ENCODE measurements around the gene ZNF136.

DNA sequence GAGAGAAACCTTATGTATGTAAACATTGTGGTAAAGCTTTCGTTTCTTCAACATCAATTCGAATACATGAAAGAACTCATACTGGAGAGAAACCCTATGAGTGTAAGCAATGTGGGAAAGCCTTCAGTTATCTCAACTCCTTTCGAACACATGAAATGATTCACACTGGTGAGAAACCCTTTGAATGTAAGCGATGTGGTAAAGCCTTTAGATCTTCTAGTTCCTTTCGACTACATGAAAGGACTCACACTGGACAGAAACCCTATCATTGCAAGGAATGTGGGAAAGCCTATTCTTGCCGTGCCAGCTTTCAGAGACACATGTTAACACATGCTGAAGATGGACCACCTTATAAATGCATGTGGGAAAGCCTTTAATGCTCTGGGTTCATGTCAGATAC lies 24.7 kb downstream of the ZNF136 start:
- TF ChIP-seq, protein P1, sequence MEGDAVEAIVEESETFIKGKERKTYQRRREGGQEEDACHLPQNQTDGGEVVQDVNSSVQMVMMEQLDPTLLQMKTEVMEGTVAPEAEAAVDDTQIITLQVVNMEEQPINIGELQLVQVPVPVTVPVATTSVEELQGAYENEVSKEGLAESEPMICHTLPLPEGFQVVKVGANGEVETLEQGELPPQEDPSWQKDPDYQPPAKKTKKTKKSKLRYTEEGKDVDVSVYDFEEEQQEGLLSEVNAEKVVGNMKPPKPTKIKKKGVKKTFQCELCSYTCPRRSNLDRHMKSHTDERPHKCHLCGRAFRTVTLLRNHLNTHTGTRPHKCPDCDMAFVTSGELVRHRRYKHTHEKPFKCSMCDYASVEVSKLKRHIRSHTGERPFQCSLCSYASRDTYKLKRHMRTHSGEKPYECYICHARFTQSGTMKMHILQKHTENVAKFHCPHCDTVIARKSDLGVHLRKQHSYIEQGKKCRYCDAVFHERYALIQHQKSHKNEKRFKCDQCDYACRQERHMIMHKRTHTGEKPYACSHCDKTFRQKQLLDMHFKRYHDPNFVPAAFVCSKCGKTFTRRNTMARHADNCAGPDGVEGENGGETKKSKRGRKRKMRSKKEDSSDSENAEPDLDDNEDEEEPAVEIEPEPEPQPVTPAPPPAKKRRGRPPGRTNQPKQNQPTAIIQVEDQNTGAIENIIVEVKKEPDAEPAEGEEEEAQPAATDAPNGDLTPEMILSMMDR (IDR thresholded peaks at IDR 0.05): no peak
- TF ChIP-seq NFYB (CRISPR knock-in tag; conservative IDR thresholded peaks at IDR 0.05; ENCODE audit: low read depth) (no peak), RELA (CRISPR knock-in tag; IDR thresholded peaks at IDR 0.05; ENCODE audit: borderline replicate concordance) (no peak), TCF7 (CRISPR knock-in tag; IDR thresholded peaks at IDR 0.05; ENCODE audit: low read depth) (no peak), ATF1 (CRISPR knock-in tag; IDR thresholded peaks at IDR 0.05) (no peak), NR2C2 (CRISPR knock-in tag; IDR thresholded peaks at IDR 0.05) (no peak), NR1H2 (CRISPR knock-in tag; IDR thresholded peaks at IDR 0.05) (no peak)
- TF ChIP-seq, protein P2, sequence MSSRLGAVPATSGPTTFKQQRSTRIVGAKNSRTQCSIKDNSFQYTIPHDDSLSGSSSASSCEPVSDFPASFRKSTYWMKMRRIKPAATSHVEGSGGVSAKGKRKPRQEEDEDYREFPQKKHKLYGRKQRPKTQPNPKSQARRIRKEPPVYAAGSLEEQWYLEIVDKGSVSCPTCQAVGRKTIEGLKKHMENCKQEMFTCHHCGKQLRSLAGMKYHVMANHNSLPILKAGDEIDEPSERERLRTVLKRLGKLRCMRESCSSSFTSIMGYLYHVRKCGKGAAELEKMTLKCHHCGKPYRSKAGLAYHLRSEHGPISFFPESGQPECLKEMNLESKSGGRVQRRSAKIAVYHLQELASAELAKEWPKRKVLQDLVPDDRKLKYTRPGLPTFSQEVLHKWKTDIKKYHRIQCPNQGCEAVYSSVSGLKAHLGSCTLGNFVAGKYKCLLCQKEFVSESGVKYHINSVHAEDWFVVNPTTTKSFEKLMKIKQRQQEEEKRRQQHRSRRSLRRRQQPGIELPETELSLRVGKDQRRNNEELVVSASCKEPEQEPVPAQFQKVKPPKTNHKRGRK (CRISPR knock-in tag; IDR thresholded peaks at IDR 0.05; ENCODE audit: borderline replicate concordance): no peak
- TF ChIP-seq, protein P3, sequence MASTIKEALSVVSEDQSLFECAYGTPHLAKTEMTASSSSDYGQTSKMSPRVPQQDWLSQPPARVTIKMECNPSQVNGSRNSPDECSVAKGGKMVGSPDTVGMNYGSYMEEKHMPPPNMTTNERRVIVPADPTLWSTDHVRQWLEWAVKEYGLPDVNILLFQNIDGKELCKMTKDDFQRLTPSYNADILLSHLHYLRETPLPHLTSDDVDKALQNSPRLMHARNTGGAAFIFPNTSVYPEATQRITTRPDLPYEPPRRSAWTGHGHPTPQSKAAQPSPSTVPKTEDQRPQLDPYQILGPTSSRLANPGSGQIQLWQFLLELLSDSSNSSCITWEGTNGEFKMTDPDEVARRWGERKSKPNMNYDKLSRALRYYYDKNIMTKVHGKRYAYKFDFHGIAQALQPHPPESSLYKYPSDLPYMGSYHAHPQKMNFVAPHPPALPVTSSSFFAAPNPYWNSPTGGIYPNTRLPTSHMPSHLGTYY (CRISPR knock-in tag; IDR thresholded peaks at IDR 0.05): no peak
- TF ChIP-seq, protein P4, sequence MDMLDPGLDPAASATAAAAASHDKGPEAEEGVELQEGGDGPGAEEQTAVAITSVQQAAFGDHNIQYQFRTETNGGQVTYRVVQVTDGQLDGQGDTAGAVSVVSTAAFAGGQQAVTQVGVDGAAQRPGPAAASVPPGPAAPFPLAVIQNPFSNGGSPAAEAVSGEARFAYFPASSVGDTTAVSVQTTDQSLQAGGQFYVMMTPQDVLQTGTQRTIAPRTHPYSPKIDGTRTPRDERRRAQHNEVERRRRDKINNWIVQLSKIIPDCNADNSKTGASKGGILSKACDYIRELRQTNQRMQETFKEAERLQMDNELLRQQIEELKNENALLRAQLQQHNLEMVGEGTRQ (CRISPR knock-in tag; IDR thresholded peaks at IDR 0.05): no peak
- TF ChIP-seq, protein P5, sequence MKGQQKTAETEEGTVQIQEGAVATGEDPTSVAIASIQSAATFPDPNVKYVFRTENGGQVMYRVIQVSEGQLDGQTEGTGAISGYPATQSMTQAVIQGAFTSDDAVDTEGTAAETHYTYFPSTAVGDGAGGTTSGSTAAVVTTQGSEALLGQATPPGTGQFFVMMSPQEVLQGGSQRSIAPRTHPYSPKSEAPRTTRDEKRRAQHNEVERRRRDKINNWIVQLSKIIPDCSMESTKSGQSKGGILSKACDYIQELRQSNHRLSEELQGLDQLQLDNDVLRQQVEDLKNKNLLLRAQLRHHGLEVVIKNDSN (CRISPR knock-in tag; IDR thresholded peaks at IDR 0.05): no peak
- TF ChIP-seq, protein P6, sequence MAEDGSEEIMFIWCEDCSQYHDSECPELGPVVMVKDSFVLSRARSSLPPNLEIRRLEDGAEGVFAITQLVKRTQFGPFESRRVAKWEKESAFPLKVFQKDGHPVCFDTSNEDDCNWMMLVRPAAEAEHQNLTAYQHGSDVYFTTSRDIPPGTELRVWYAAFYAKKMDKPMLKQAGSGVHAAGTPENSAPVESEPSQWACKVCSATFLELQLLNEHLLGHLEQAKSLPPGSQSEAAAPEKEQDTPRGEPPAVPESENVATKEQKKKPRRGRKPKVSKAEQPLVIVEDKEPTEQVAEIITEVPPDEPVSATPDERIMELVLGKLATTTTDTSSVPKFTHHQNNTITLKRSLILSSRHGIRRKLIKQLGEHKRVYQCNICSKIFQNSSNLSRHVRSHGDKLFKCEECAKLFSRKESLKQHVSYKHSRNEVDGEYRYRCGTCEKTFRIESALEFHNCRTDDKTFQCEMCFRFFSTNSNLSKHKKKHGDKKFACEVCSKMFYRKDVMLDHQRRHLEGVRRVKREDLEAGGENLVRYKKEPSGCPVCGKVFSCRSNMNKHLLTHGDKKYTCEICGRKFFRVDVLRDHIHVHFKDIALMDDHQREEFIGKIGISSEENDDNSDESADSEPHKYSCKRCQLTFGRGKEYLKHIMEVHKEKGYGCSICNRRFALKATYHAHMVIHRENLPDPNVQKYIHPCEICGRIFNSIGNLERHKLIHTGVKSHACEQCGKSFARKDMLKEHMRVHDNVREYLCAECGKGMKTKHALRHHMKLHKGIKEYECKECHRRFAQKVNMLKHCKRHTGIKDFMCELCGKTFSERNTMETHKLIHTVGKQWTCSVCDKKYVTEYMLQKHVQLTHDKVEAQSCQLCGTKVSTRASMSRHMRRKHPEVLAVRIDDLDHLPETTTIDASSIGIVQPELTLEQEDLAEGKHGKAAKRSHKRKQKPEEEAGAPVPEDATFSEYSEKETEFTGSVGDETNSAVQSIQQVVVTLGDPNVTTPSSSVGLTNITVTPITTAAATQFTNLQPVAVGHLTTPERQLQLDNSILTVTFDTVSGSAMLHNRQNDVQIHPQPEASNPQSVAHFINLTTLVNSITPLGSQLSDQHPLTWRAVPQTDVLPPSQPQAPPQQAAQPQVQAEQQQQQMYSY (CRISPR knock-in tag; IDR thresholded peaks at IDR 0.05): no peak
